ENCODE measurements around the gene PGP. TPM values are rescaled to one million over a fixed set of nuclear protein-coding genes. Genes with fewer than 3 reads are reported as not detected.

The PGP gene
- total RNA-seq, 2 donors from 2014 or later, result 31.0 to 32.0 TPM

- no peaks in the 10 kb centered on the region for H3K27me3 ChIP-seq (ENCODE audit: control insufficient read depth, insufficient read depth, low read length, poor library complexity, severe bottlenecking)
- H3K36me3 ChIP-seq (ENCODE audit: control insufficient read depth, insufficient read depth, low read length), result no peaks in the 10 kb centered on the region
- H3K4me3 Mint-ChIP-seq, result no peak overlapping the region
- H3K36me3 Mint-ChIP-seq (ENCODE audit: low read depth), result peaks cover 13% of the 10 kb centered on the region
- H3K27ac Mint-ChIP-seq, result no peak overlapping the region
- no peaks in the 10 kb centered on the region for H3K4me1 ChIP-seq (ENCODE audit: control insufficient read depth, insufficient read depth, low read length)
- WGBS, 2 experiments (ENCODE audit: insufficient coverage in 1 of 2, insufficient read length in 1 of 2), result 97% methylated on average over 20 to 31 of the region's 31 CpGs
- no peaks in the 10 kb centered on the region for H3K9me3 ChIP-seq (ENCODE audit: control insufficient read depth, low read length)
- no peaks in the 10 kb centered on the region for H3K27me3 Mint-ChIP-seq (ENCODE audit: insufficient read depth)
- H3K27ac ChIP-seq (ENCODE audit: low read depth, low read length), result no peak overlapping the region
- H3K9ac ChIP-seq (ENCODE audit: extremely low read depth, low read length, poor library complexity, severe bottlenecking), result no peak overlapping the region
- H3K4me3 ChIP-seq (ENCODE audit: low read length), result no peak overlapping the region
- no peak for DNase-seq
- no peak for TF ChIP-seq CTCF (conservative IDR thresholded peaks at IDR 0.05)
- no peaks in the 10 kb centered on the region for H3K9me3 Mint-ChIP-seq
- H3K4me1 Mint-ChIP-seq, result no peaks in the 10 kb centered on the region
Measured at GRCh38 chr16:2179576-2179975, 35.1 kb downstream of the PGP start.

- Histone ChIP-seq H3K9ac (ENCODE audit: extremely low read depth, low read length, poor library complexity, severe bottlenecking) (no peak overlapping the region), H3K4me1 (ENCODE audit: control insufficient read depth, insufficient read depth, low read length) (no peaks in the 10 kb centered on the region), H3K4me3 (ENCODE audit: low read length) (no peak overlapping the region), H3K27ac (ENCODE audit: low read depth, low read length) (no peak overlapping the region), H3K27me3 (ENCODE audit: control insufficient read depth, insufficient read depth, low read length, poor library complexity, severe bottlenecking) (no peaks in the 10 kb centered on the region), H3K36me3 (ENCODE audit: control insufficient read depth, insufficient read depth, low read length) (peaks cover 2% of the 10 kb centered on the region), H3K9me3 (ENCODE audit: control insufficient read depth, low read length) (no peaks in the 10 kb centered on the region)
- no peak overlapping the region for H3K27ac Mint-ChIP-seq
- WGBS, 2 experiments (ENCODE audit: insufficient coverage in 1 of 2, insufficient read length in 1 of 2), result 98 to 99% methylated on average over 23 to 44 of the region's 50 CpGs
- no peak for TF ChIP-seq CTCF (conservative IDR thresholded peaks at IDR 0.05)
- H3K36me3 Mint-ChIP-seq (ENCODE audit: low read depth), result peaks cover 17% of the 10 kb centered on the region
- DNase-seq, result no peak
- no peaks in the 10 kb centered on the region for H3K9me3 Mint-ChIP-seq
- H3K4me1 Mint-ChIP-seq, result no peaks in the 10 kb centered on the region
- no peaks in the 10 kb centered on the region for H3K27me3 Mint-ChIP-seq (ENCODE audit: insufficient read depth)
- no peak overlapping the region for H3K4me3 Mint-ChIP-seq
Measured at GRCh38 chr16:2179107-2179501, 35.5 kb downstream of the PGP start.

- Mint-ChIP-seq H3K4me1 (no peaks in the 10 kb centered on the region), H3K4me3 (no peak overlapping the region), H3K27me3 (ENCODE audit: insufficient read depth) (no peaks in the 10 kb centered on the region), H3K27ac (no peak overlapping the region), H3K36me3 (ENCODE audit: low read depth) (peaks cover 21% of the 10 kb centered on the region), H3K9me3 (no peaks in the 10 kb centered on the region)
- H3K36me3 ChIP-seq (ENCODE audit: control insufficient read depth, insufficient read depth, low read length), result peaks cover 5% of the 10 kb centered on the region
- no peak overlapping the region for H3K9ac ChIP-seq (ENCODE audit: extremely low read depth, low read length, poor library complexity, severe bottlenecking)
- no peaks in the 10 kb centered on the region for H3K27me3 ChIP-seq (ENCODE audit: control insufficient read depth, insufficient read depth, low read length, poor library complexity, severe bottlenecking)
- H3K9me3 ChIP-seq (ENCODE audit: control insufficient read depth, low read length), result no peaks in the 10 kb centered on the region
- H3K4me3 ChIP-seq (ENCODE audit: low read length), result no peak overlapping the region
- peak; percentile 94 for DNase-seq
- WGBS, 2 experiments (ENCODE audit: insufficient coverage in 1 of 2, insufficient read length in 1 of 2), result 75 to 76% methylated on average over 15 to 103 of the region's 106 CpGs
- no peaks in the 10 kb centered on the region for H3K4me1 ChIP-seq (ENCODE audit: control insufficient read depth, insufficient read depth, low read length)
- no peak overlapping the region for H3K27ac ChIP-seq (ENCODE audit: low read depth, low read length)
- no peak for TF ChIP-seq CTCF (conservative IDR thresholded peaks at IDR 0.05)
Measured at GRCh38 chr16:2178321-2179106, 36.1 kb downstream of the PGP start.
